AG09319 (cell line): ENCODE data around the gene CES2.
A peak's percentile ranks its signal among the peaks of the same experiment; 100 is the strongest.
"Not testable (repeated sequence)": the region's sequence is repeated elsewhere in the genome, so short reads cannot be mapped to it uniquely, and the experiment has no call there.

Experiments used
- DNase-seq: peaks from one replicate; pipeline ENCODE4 v3.0.0-alpha.2; 2010; ENCODE audit warnings: low read depth; ENCODE audit errors: extremely low read depth
- TF ChIP-seq, protein P1 (sequence below): IDR thresholded peaks from 2 replicates; pipeline ENCODE4 v1.5.1; 2011; ENCODE audit warnings: low read depth, mild to moderate bottlenecking, inconsistent platforms, low read length, moderate library complexity

CES2 gene

DNA sequence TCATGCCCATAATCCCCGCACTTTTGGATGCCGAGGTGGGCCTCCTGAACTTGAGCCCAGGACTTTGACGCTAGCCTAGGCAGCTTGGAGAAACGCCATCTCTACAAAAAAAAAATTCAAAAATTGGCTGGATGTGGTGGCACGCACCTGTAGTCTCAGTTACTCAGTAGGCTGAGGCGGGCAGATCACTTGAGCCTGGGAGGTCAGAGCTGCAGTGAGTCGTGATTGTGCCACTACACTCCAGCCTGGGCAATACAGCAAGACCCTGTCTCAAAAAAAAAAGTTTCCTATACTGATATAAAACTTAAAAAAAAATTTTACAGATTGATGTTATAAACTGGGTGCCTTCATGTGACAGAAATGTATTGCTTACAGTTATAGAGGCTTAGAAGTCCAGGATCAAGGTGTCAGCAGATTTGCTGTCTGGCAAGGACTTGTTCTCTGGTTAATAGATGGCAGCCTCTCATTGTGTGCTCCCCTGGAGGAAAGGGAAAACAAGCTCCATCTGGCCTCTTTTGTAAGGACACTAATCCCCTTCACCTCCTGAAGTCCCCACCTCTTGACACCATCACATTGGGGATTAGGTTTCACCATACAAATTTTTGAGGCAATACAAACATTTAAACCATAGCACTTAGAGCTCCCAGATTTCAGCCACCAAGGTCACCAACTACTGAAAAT, 17.3 kb downstream of the CES2 start:
- DNase-seq: no peak

DNA sequence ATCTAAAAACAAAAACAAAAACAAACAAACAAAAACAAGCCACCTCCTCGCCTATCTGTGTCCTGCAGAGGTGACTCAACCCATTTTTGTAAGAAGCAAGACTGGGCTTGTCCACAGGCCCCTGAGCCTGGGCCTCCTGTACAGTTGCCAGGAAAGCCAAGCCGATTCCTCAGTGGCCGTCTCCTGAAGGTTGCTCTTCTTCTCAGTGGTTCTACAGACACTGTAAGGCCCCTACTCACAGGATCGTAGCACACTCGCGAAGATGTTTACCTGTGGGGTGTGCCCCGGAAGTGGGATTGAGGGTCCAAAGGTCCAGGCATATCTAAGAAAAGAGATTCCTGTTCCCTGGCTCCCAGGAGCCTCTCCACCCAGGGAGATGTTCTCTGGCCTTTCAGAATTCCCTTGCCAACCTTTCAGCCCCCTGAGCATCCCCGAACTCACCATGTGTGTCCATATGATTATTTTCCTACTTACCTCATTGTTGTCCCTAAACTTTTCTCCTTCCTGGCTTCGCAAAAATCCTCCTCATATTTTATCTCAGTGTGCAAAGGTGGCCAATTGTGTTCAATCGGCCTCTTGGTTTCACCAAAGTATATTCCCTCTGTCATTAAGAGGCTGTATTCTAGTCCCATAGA, 18.3 kb downstream of the CES2 start:
- TF ChIP-seq, protein P1, sequence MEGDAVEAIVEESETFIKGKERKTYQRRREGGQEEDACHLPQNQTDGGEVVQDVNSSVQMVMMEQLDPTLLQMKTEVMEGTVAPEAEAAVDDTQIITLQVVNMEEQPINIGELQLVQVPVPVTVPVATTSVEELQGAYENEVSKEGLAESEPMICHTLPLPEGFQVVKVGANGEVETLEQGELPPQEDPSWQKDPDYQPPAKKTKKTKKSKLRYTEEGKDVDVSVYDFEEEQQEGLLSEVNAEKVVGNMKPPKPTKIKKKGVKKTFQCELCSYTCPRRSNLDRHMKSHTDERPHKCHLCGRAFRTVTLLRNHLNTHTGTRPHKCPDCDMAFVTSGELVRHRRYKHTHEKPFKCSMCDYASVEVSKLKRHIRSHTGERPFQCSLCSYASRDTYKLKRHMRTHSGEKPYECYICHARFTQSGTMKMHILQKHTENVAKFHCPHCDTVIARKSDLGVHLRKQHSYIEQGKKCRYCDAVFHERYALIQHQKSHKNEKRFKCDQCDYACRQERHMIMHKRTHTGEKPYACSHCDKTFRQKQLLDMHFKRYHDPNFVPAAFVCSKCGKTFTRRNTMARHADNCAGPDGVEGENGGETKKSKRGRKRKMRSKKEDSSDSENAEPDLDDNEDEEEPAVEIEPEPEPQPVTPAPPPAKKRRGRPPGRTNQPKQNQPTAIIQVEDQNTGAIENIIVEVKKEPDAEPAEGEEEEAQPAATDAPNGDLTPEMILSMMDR: no peak
- no peak for DNase-seq

More for the DNA sequence above, 17.3 kb downstream of the CES2 start:
- TF ChIP-seq, protein P1: no peak

DNA sequence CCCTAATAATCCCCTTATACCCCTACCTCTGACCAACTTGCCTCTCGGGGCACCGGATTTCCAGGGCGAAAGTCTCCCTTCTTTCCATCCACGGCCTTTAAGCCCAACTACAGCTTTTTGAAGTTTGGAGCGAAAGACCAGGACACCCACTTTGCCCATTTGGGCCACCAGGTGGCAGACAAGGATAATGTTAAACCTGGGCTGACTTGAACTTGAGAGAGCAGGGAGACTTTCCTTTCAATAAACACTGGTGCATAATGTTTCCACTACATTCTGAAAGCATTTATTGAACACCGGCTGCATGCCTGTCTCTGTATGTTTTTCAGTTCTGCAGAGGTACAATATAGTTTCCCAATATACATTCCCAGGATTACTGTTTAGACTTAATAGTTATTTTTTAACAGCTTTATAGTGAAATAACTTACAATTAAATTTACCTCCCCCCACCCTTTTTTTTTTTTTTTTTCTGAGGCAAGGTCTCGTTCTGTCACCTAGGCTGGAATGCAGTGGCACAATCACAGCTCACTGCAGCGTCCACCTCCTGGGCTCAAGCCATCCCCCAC, 18.9 kb downstream of the CES2 start:
- TF ChIP-seq, protein P1: peak; percentile 86
- peak; percentile 37 for DNase-seq

DNA sequence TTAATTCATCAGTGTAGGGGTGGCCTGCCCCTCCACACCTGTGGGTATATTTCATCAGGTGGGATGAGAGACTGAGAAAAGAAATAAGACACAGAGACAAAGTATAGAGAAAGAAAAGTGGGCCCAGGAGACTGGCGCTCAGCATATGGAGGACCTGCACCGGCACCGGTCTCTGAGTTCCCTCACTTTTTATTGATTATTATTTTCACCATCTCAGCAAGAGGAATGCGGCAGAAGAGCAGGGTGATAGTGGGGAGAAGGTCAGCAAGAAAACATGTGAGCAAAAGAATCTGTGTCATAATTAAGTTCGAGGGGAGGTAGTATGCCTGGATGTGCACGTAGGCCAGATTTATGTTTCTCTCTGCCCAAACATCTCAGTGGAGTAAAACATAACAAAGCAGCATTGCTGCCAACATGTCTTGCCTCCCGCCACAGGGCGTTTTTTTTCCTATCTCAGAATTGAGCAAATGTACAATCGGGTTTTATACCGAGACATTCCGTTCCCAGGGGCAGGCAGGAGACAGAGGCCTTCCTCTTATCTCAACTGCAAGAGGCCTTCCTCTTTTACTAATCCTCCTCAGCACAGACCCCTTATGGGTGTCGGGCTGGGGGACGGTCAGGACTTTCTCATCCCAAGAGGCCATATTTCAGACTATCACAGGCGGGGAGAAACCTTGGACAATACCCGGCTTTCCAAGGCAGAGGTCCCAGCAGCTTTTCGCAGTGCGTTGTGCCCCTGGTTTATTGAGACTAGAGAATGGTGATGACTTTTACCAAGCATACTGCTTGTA, 20.2 kb downstream of the CES2 start:
- DNase-seq: not testable (repeated sequence)

DNA sequence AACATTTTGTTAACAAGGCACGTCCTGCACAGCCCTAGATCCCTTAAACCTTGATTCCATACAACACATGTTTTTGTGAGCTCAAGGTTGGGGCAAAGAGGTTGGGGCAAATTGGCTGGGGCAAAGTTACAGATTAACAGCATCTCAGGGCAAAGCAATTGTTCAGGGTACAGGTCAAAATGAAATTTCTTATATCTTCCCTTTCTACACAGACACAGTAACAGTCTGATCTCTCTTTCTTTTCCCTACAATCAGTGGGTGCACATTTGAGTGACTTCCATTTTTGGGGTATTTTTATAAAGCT, 20.8 kb downstream of the CES2 start:
- not testable (repeated sequence) for DNase-seq

DNA sequence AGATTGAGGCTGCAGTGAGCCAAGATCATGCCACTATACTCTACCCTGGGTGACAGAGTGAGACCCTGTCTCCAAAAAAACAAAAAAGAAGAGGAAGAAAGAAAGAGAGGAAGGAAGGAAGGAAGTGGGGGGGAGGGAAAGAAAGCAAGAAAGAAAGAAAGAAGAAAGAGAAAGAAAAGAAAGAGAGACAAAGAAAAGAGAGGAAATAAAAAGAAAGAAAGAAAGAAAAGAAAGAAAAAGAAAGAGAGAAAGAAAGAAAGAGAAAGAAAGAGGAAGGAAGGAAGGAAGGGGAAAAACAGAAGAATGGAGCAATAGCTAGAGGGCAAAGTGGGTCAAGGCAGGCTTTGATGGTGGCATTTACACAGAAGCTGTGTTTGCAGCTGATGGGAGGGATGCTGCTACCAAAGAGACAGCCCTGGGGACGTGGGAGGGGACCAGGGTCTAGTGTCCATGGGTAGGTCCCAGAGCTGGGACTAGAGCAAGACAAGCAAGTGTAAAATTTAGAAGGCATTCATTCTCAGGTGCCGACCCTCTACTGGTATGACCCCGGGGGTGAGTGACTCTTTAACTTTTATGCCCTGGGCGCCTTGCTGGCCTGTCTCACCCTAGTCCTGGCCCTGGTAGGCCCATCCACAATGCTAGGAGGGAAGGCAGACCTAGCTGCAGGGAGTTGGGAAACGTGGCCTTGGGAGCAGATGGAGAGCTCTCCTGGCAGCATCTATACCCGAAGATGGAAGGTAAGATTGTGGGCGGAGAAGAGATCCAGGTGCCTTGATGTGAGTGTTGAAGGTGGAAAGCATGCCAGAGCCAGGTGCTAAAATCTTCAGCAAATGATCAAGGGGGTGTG, 23.8 kb downstream of the CES2 start:
- no peak for DNase-seq
- TF ChIP-seq, protein P1: no peak

DNA sequence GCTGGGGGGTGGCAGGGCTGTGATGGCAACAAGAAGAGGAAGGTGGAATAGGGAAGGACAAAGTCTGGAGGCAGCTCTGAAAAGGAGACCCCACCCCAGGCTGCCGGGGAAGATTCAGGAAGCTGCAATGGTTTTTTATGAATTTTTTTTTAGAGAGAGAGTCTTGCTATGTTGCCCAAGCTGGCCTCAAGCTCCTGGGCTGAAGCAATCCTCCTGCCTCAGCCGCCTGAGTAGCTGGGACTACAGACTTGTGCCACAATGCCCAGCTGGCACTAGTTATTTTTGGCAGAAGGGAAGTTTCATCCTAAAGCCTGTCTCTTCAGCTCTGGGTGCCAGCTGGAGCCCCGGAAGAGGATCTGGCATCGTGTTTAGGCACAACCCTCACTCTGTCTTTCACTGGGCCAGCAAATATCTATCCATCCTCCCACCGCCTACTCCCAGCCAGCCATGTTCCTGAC, 24.4 kb downstream of the CES2 start:
- no peak for DNase-seq
- TF ChIP-seq, protein P1: no peak

DNA sequence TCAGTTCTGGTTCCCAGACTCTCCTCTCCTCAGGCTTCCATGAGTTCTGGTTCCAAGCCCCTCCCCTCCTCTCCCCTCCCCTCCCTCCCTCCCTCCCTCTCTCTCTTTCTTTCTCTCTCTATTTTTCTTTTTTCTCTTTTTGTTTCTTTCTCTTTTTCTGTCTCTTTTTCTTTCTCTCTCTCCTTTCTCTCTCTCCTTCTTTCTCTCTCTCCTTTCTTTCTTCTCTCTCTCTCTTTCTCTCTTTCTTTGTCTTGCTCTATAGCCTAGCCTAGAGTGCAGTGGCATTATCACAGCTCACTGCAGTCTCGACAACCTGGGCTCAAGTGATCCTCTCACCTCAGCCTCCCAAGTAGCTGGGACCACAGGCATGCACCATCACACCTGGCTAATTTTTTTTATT, 25.0 kb downstream of the CES2 start:
- DNase-seq: no peak
- TF ChIP-seq, protein P1: no peak
